Bronchial epithelial cell (primary cell): ENCODE results near the gene FADD. TPM values are rescaled to one million over a fixed set of nuclear protein-coding genes. Genes with fewer than 3 reads are reported as not detected.

Experiments used
- DNase-seq: peaks from one replicate; pipeline ENCODE4 v3.0.0-alpha.2; 2010; ENCODE audit warnings: low read depth
- FAIRE-seq: peaks from 2 replicates; lab custom pipeline; 2011; peaks lifted over from hg19 to GRCh38; lab: Jason Lieb, UNC
- H3K27me3 ChIP-seq: 2 replicates; pipeline ENCODE4 v1.5.1; 2011; ENCODE audit warnings: low read length; ENCODE audit not compliant: control insufficient read depth, insufficient read depth
- H3K36me3 ChIP-seq: 2 replicates; pipeline ENCODE4 v1.5.1; 2011; ENCODE audit warnings: low read length; ENCODE audit not compliant: control insufficient read depth, insufficient read depth
- H3K4me3 ChIP-seq: 2 replicates; pipeline ENCODE4 v1.5.1; 2011; ENCODE audit warnings: mild to moderate bottlenecking, low read depth, low read length, control low read depth
- CTCF ChIP-seq: IDR thresholded peaks from 2 replicates; pipeline ENCODE4 v1.5.1; 2011; ENCODE audit warnings: mild to moderate bottlenecking, moderate library complexity, low read length, control low read depth, inconsistent platforms; ENCODE audit not compliant: insufficient read depth, severe bottlenecking
- total RNA-seq: library from RNA; depleted of rRNA; stranded (reverse); fragments of >200 nt; gene quantifications from 2 replicates; pipeline ENCODE4 v1.2.1, GENCODE V29; 2014

The FADD gene
- total RNA-seq, 1 donor from 2014 or later: 52.1 TPM

GRCh38 chr11:70159627-70160570 lies 43.2 kb upstream of the FADD start:
- peak; percentile 50 for FAIRE-seq

DNA sequence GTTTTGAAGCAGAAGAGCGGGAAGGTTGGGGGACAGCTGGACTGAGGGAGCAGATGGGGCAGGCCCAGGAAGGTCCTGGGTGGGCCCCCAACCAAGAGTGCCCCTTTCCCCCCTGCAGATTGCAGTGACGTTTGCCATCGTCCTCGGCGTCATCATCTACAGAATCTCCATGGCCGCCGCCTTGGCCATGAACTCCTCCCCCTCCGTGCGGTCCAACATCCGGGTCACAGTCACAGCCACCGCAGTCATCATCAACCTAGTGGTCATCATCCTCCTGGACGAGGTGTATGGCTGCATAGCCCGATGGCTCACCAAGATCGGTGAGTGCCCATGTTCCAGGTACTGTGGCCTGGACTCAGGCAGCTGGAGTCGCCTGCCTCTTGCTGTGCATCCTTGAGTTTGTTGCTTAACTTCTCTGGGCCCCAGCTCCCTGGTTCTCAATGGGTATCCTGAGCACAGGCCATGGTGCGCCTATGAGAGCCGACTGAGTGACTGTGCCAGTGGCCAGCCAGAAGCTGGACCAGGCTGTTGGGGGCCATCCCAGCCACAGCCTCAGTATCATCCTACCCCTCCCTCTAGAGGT lies 42.0 kb upstream of the FADD start:
- H3K36me3 ChIP-seq: no peaks in the 10 kb centered on the region
- FAIRE-seq: no peak
- no peaks in the 10 kb centered on the region for H3K27me3 ChIP-seq
- H3K4me3 ChIP-seq: no peak overlapping the region
- TF ChIP-seq CTCF: no peak
- DNase-seq: no peak

More at GRCh38 chr11:70159627-70160570, 43.2 kb upstream of the FADD start:
- no peak for TF ChIP-seq CTCF
- Histone ChIP-seq H3K36me3 (no peaks in the 10 kb centered on the region), H3K4me3 (no peak overlapping the region), H3K27me3 (no peaks in the 10 kb centered on the region)
- DNase-seq: peak; percentile 87

DNA sequence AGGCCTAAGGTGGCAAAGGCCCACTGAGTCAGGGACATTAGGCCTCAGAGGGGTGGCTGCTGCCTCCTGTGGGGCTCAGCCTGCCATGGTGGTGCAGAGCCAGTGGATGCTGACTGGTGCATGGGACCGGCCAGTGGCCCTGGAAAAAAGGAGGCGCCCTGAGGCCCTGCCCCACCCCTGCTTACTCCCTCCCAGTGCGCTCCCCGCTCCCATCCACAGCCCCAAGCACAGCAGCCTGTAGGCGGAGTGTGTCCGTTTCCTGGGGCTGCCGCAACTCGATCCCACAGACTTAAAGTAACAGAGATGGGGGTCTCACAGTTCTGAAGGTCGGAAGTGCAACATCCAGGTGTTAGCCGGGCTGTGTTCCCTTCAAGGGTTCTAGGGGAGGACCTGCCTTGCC lies 38.4 kb upstream of the FADD start:
- no peak for TF ChIP-seq CTCF
- H3K36me3 ChIP-seq: no peaks in the 10 kb centered on the region
- H3K4me3 ChIP-seq: no peak overlapping the region
- no peaks in the 10 kb centered on the region for H3K27me3 ChIP-seq
- FAIRE-seq (no peak), DNase-seq (no peak)

- no peaks in the 10 kb centered on the region for H3K27me3 ChIP-seq
Measured at GRCh38 chr11:70167120-70167519, 36.0 kb upstream of the FADD start.

DNA sequence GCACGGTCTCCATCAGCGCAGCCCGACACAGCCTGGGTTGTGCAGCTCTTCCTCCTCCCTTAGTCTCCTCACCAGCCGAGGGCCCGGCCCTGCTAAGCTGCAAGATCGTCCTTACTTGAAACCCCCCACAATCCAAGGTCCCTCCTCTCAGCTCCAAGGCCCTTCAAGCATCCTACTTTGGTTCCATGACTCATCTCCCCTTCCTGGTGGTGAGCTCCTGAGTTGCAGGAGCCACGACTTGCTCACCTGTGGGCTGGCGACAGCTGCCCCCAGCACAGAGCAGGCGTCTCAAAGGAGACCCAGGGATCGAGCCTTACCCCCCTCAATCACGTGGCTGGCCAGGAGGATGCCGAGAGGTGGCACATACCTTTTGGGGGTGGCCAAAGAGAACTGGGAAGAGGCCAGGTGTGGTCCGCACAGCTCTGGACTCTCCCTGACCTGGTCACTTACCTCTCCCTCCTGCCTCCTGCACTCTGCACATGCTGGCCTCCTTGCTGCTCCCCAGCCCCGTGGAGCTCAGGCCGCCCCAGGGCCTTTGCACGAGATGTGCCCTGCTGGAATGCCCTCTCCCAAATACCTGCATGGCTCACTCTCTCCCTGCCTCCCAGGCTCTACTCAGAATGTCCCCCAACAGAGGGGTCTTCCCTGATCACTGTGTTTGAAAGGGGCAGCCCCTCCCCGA lies 35.2 kb upstream of the FADD start:
- Histone ChIP-seq H3K36me3 (no peaks in the 10 kb centered on the region), H3K4me3 (no peak overlapping the region), H3K27me3 (no peaks in the 10 kb centered on the region)
- FAIRE-seq: no peak
- no peak for TF ChIP-seq CTCF
- peak; percentile 16 for DNase-seq

More at GRCh38 chr11:70167120-70167519, 36.0 kb upstream of the FADD start:
- FAIRE-seq (no peak), DNase-seq (no peak)
- no peak overlapping the region for H3K4me3 ChIP-seq
- no peak for TF ChIP-seq CTCF
- no peaks in the 10 kb centered on the region for H3K36me3 ChIP-seq
